HG02938 (cell line): ENCODE results near the gene PPP1R7.

Experiments
- ATAC-seq: cut with Tn5 transposase; IDR thresholded peaks from one replicate; pipeline ENCODE4 v1.9.1; 2021; ENCODE audit warnings: mild to moderate bottlenecking, moderate library complexity; ENCODE audit not compliant: unreplicated experiment

PPP1R7 gene

DNA sequence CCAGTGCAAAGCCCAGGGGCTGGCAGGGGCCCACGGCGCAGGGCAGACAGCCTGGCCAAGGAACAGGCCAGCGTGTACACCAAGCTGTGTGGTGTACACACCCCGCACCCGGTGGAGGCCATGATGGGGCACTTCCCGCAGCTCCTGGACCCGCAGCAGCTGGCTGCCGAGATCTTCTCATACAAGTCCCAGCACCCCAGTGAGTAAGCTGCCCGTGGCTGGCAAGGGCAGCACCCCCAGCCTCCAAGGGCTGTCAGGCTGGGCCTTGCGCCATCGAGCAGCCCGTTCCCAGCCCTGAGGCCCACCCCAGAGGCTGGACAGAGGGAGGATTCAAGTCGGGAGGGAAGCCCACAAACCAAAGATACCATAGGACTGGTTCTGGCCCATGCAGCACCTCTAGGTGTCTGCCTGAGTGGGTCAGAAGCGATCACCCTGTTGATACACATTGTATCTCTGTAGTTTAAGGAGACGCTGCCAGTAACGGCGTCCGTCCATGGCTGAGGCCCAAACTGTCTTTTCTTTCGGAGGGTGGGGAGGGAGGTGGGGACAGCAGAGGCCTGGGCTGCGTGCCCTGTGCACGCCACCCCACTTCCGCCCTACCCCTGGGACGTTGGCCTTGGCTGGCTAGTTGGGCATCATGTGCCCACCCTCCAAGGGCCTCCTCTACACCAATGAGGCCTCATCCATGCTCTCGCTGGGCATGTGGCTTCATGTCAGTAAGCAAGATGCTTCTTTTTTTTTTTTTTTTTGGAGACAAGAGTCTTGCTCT, 31.3 kb upstream of the PPP1R7 start:
- no peak for ATAC-seq

- no peak for ATAC-seq
These were observed 29.8 kb upstream of the PPP1R7 start for GRCh38 chr2:241120440-241120839.

- no peak for ATAC-seq
These were observed 29.3 kb upstream of the PPP1R7 start for GRCh38 chr2:241121008-241121407.

DNA sequence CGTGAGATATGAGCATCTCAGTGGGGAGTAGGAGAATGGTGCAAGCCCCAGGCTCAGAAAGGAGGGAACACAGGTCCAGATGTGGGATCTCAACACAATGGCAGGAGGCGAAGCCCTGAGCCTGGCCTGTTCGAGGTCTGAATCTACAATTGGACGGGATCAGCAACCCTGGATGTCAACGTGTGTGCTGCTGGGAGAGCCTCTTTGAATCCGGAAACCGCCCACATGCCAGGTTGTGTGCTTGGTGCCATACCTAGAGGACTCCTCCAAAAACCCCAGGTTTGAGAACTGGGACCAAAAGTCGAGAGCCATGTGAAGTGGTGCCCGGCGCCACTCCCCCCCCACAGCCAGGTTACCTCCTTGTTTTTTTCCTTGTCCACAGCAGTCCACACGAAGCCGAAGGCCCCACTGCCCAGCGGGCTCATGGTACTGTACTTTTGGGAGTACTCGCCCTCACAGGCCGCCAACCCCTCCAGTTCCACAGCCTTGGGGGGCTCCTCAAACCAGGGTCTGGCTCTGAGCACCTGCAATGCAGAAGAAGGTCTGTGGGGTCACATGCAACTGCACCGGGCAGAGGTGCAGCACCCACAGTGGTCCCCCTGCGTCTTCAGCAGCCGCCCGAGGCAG, 27.8 kb upstream of the PPP1R7 start:
- ATAC-seq, result no peak

DNA sequence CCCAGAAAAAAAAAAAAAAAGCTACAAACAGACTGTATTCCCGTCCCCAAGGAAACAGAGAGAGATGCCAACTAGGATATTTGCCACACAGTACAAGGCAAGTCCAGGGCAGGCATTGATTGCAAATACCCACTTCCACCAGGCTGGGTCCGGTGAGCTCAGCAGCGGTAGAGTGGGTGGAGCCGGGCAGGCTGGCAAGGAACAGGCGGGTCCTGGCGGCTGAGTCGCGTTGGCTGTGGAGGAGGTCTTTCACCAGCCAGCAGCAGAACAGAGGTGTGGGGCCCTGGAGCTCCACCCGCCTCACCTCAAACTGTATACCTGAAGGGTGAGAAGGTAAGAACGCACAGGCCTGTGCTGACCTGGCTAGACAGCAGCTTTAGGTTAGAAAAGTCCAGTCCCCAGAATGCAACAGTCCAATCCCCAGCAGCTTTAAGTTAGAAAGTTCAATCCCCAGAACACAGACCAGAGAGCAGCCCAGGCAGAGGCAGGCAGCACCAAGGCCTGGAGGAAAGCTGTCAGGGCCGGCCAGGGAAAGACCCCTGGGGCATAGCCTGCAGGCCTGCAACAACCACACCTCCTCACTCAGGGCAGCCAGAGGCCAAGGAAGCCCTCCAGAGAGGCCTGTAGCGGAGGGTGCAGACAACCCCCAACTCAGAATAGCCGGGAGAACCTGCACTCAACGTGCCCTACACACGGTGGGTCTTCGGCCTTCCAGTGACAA, 26.3 kb upstream of the PPP1R7 start:
- ATAC-seq, result no peak

- ATAC-seq, result no peak
These were observed 24.6 kb upstream of the PPP1R7 start for GRCh38 chr2:241125626-241126025.

GRCh38 chr2:241126201-241126611, 24.1 kb upstream of the PPP1R7 start:
- no peak for ATAC-seq

GRCh38 chr2:241126771-241127202, 23.5 kb upstream of the PPP1R7 start:
- no peak for ATAC-seq

DNA sequence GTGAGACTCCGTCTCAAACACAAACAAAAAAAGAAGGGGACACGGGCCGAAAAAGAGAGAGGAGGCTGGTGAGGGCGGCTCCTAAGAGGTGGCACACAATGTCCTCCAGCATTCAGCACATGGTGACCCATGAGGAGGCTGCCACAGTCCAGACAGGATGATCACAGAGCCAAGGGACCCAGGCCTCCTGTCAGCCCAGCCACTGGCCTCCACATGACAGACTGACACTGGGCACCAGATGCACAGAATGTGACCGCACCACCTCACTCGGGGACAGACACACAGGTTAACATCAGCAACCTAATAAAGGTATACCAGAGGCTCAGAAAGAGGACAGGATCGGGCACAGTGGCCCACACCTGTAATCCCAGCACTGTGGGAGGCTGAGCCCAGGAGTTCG, 22.0 kb upstream of the PPP1R7 start:
- no peak for ATAC-seq

- ATAC-seq, result no peak
These were observed 21.0 kb upstream of the PPP1R7 start for GRCh38 chr2:241129086-241129871.

- no peak for ATAC-seq
These were observed 20.0 kb upstream of the PPP1R7 start for GRCh38 chr2:241130316-241130715.

DNA sequence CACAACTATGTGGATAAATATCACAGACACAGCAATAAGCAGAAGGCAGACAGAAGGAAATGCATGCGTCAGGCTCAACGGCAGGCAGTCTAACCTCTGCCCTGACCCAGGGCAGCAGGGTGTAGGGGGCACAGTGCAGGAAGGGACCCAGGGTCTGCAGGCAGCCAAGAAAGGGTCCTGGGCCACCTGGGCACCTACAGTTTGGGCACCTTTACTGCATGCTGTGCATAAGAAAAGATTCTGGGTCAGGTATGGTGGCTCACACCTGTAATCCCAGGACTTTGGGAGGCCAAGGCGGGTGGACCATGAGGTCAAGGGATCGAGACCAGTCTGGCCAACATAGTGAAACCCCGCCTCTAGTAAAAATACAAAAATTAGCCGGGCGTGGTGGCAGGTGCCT, 18.7 kb upstream of the PPP1R7 start:
- ATAC-seq, result no peak

DNA sequence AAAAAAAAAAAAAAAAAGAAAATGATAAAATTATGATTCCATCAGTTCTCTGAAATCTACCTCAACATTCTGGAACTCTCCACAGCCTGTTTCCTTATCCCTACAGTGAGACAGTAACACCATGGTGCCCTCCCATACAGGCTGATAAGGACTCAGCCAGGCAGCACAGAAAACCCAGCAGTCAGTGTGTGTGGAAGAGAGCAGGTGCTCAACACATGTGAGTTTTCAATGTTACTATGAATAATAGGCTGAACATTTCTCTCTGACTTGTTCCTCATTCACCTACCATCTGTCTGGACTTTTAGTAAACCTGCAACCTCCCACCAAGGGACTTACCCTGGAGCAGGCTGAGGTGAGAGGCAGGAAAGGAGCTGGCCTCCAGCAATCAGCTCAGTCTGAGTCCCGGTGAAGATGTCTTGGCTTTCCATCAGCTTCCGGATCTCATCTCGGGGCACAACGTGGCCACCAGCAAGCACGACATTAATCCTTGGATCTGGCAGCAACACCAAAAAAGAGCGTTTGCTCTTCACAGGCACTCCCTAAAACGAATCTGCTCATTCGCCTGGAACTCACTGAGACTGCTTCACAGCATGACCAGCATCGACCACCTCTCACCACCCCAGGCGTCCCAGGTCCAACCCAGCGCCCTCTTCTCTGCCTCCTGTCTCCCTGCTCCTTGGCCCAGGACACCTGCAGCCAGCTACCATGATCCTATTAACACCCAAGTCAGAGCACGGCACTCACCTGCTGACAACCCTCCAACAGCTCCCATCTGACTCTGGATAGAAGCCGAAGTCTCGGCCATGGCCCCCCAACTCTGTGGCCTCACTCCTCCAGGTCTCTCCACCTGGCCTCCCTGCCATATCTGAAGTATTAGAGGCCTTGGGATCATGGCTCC, 17.5 kb upstream of the PPP1R7 start:
- no peak for ATAC-seq

DNA sequence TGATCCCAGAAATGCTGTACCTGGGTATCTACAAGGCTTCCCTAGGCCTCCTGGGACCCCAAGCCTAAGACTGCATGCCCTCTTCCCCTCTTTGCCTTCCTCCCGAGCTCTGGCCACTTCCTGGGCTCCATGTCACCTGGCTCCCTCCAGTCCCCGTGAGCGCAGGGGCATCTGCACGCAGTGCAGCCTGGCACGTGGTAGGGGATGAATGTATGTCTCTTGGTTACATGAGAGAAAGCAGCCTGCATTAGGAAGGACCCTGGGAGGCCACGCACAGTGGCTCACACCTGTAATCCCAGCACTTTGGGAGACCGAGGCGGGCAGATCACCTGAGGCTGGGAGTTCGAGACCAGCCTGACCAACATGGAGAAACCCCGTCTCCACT, 16.8 kb upstream of the PPP1R7 start:
- ATAC-seq, result no peak

- ATAC-seq, result no peak
These were observed 15.6 kb upstream of the PPP1R7 start for GRCh38 chr2:241134711-241135110.

GRCh38 chr2:241135737-241136136, 14.5 kb upstream of the PPP1R7 start:
- no peak for ATAC-seq

DNA sequence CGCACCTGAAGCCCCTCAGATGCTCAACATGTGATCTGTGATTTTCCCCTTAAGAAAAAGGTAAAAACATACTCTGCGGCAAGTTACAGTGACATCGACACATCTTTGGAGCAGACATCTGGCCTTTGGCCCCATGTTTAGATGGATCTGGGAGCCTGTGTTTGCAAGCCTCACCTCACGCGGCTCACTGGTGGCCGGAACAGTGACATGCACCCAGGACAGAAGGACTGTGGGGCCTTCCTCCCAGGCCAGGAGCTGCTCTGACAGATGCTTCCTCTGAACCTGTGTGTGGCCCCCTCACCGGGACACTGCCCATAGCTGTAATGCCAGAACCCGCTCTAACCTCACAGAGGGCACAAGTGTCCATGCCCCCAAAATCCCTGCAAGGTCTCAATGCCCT, 14.1 kb upstream of the PPP1R7 start:
- ATAC-seq, result no peak

- no peak for ATAC-seq
These were observed 13.5 kb upstream of the PPP1R7 start for GRCh38 chr2:241136661-241137260.

DNA sequence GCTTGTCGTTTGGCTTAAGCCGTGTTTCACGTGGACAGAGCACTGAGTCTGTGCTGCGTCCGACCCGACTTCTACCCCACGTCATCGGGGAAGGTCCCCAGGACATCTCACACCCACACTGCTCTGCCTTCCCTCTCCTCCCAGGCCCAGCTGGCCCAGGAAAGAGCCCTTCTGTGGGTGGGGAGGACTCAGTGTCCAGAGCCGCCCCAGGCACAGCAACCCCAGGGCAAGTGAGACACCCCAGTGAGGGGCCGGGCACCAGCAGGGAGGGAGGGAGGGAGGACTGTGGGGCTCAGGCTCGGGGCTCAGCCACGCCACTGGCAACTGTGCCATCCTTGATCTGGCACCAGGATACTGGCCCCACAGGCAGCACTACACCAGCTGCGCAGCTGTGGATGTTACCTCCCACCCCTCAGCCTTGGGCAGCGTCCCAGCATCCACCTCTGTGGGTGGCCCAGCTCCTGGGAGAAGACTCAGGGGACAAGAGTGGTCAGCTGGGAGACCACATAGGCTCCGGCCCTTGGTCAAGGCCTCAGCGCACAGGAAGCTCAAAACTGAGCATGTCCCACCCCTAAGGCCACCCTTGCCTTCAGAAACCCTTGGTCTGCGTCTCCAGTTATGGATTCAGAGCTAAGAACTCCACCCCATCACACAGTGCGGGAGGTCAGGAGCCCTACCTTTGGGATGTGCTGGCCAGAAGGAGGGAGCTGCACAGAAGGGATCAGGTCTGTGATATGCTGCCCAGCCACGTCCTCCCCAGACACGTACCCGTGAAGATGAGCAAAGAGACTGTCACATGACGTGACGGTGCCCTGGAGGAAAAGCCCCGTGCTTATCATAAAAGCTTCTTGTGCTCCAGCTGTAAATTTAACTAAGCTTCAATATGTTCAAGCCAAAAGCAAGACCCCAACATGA, 12.7 kb upstream of the PPP1R7 start:
- no peak for ATAC-seq
